Measurements from ENCODE around the gene ATG10. TPM values are rescaled to one million over a fixed set of nuclear protein-coding genes. Genes with fewer than 3 reads are reported as not detected.
"Not testable (repeated sequence)": the region's sequence is repeated elsewhere in the genome, so short reads cannot be mapped to it uniquely, and the experiment has no call there.

Gene ATG10
- total and polyA plus RNA-seq, 2 donors (not counting 1 experiment from before 2014, with no cell fraction given), result 1.6 to 11.6 TPM

GRCh38 chr5:82265047-82265446 is 293.2 kb downstream of the ATG10 start:
- CTCF ChIA-PET, result interaction anchor here (1.3 kb wide), 1 partner anchor 9 kb away, joined by 3 read pairs; no protein-coding TSS in a partner anchor
- H3K4me3 ChIP-seq (ENCODE audit: control extremely low read depth in 1 of 5, extremely low read depth in 1 of 5, insufficient read depth in 1 of 5, low read depth in 2 of 5, low read length in 4 of 5), result no peak overlapping the region
- POLR2A ChIA-PET, result no interaction called here
- WGBS (ENCODE audit: insufficient coverage), result 100% methylated on average over 2 of the region's 4 CpGs
- H3K9ac ChIP-seq (ENCODE audit: low read length), result no peak overlapping the region
- Mint-ChIP-seq H3K4me1 (no peaks in the 10 kb centered on the region), H3K27ac (no peak overlapping the region), H3K27me3 (no peaks in the 10 kb centered on the region), H3K4me3 (no peak overlapping the region), H3K9me3 (ENCODE audit: insufficient read depth) (no peaks in the 10 kb centered on the region)
- no peaks in the 10 kb centered on the region for H3K4me1 ChIP-seq (ENCODE audit: control insufficient read depth in 2 of 2, insufficient read depth in 2 of 2, low read length in 2 of 2)
- intact Hi-C loops (cut with micrococcal nuclease), result no loop called here
- H4K20me1 ChIP-seq (ENCODE audit: control insufficient read depth, insufficient read depth, low read length, poor library complexity, severe bottlenecking), result no peaks in the 10 kb centered on the region
- H3K4me2 ChIP-seq (replicated peaks; ENCODE audit: low read depth, low read length, poor library complexity, severe bottlenecking), result no peak overlapping the region
- H3K27ac ChIP-seq (ENCODE audit: low read length in 2 of 2), result no peak overlapping the region
- H2AFZ ChIP-seq (ENCODE audit: insufficient read depth, low read depth, low read length, poor library complexity, severe bottlenecking), result no peak overlapping the region
- no peaks in the 10 kb centered on the region for H3K27me3 ChIP-seq (replicated peaks in 1 of 4; ENCODE audit: control extremely low read depth in 1 of 4, control insufficient read depth in 3 of 4, insufficient read depth in 4 of 4, low read length in 3 of 4)
- TF ChIP-seq CTCF (IDR thresholded peaks at IDR 0.05) (no peak), EZH2 (IDR thresholded peaks at IDR 0.05; ENCODE audit: borderline replicate concordance, insufficient read depth, low read depth, low read length, poor library complexity, severe bottlenecking) (no peak)
- no peaks in the 10 kb centered on the region for H3K79me2 ChIP-seq (ENCODE audit: control insufficient read depth, insufficient read depth, low read length)
- H3K9me3 ChIP-seq (ENCODE audit: control extremely low read depth in 1 of 3, control insufficient read depth in 2 of 3, insufficient read depth in 1 of 3, low read length in 2 of 3), result peaks cover 0 to 8% (median 4%) of the 10 kb centered on the region in 3 donors
- H3K36me3 ChIP-seq (replicated peaks in 1 of 2; ENCODE audit: control extremely low read depth in 1 of 2, control insufficient read depth in 1 of 2, extremely low read depth in 1 of 2, insufficient read depth in 2 of 2, low read length in 1 of 2), result no peaks in the 10 kb centered on the region
- ATAC-seq (ENCODE audit: low read depth) (no peak), DNase-seq (no peak)

DNA sequence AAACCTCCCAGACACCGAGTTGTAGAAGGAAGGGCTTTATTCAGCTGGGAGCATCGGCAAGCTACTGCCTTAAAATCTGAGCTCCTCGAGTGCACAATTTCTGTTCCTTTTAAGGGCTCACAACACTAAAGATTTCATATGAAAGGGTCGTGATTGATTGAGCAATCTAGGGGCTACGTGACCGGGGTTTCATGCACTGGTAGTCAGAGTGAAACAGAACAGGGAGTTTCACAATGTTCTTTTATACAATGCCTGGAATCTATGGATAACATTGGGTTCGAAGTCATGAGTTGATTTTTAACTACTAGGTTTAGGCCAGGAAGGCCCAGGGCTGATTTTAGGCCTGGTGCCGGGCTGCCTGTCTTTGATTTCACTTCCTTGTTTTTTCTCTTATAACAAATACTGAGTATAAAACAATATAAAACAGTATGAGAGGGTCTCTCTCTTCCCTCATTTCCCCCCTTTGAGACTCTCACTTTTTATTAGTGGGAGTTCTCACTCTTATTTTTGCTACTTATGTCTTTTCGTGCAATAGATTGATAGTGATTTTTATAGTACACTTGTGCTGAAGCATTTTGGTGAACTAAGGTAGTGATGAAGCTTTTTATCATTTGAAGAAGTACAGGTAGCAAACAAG is 295.6 kb downstream of the ATG10 start:
- H3K4me1 ChIP-seq (ENCODE audit: control insufficient read depth in 2 of 2, insufficient read depth in 2 of 2, low read length in 2 of 2); intact Hi-C loops (cut with micrococcal nuclease); H3K27me3 Mint-ChIP-seq; POLR2A ChIA-PET; H3K4me3 Mint-ChIP-seq; H3K9me3 ChIP-seq (ENCODE audit: control extremely low read depth in 1 of 3, control insufficient read depth in 2 of 3, insufficient read depth in 1 of 3, low read length in 2 of 3); H3K36me3 ChIP-seq (replicated peaks in 1 of 2; ENCODE audit: control extremely low read depth in 1 of 2, control insufficient read depth in 1 of 2, extremely low read depth in 1 of 2, insufficient read depth in 2 of 2, low read length in 1 of 2); H3K9ac ChIP-seq (ENCODE audit: low read length); H3K27ac Mint-ChIP-seq; H3K4me2 ChIP-seq (replicated peaks; ENCODE audit: low read depth, low read length, poor library complexity, severe bottlenecking); ATAC-seq (ENCODE audit: low read depth); H3K27me3 ChIP-seq (replicated peaks in 1 of 4; ENCODE audit: control extremely low read depth in 1 of 4, control insufficient read depth in 3 of 4, insufficient read depth in 4 of 4, low read length in 3 of 4); H3K27ac ChIP-seq (ENCODE audit: low read length in 2 of 2); H2AFZ ChIP-seq (ENCODE audit: insufficient read depth, low read depth, low read length, poor library complexity, severe bottlenecking); DNase-seq; H3K4me3 ChIP-seq (ENCODE audit: control extremely low read depth in 1 of 5, extremely low read depth in 1 of 5, insufficient read depth in 1 of 5, low read depth in 2 of 5, low read length in 4 of 5); H3K9me3 Mint-ChIP-seq (ENCODE audit: insufficient read depth); H3K79me2 ChIP-seq (ENCODE audit: control insufficient read depth, insufficient read depth, low read length); H3K4me1 Mint-ChIP-seq; H4K20me1 ChIP-seq (ENCODE audit: control insufficient read depth, insufficient read depth, low read length, poor library complexity, severe bottlenecking): not testable (repeated sequence)
- CTCF ChIA-PET, result interaction anchor here (1.2 kb wide), 1 partner anchor 8 kb away, joined by 6 read pairs; no protein-coding TSS in a partner anchor
- no CpG with 5 or more reads among the region's 9 CpGs for WGBS (ENCODE audit: insufficient coverage)

- peaks cover 17% of the 10 kb centered on the region for H3K4me1 Mint-ChIP-seq
- WGBS (ENCODE audit: insufficient coverage), result no CpG with 5 or more reads among the region's 2 CpGs
- H3K4me2 ChIP-seq (replicated peaks; ENCODE audit: low read depth, low read length, poor library complexity, severe bottlenecking); H3K4me3 ChIP-seq (ENCODE audit: control extremely low read depth in 1 of 5, extremely low read depth in 1 of 5, insufficient read depth in 1 of 5, low read depth in 2 of 5, low read length in 4 of 5); H3K27me3 Mint-ChIP-seq; DNase-seq; H3K79me2 ChIP-seq (ENCODE audit: control insufficient read depth, insufficient read depth, low read length); ATAC-seq (ENCODE audit: low read depth); H3K27ac Mint-ChIP-seq; intact Hi-C loops (cut with micrococcal nuclease); H3K9me3 ChIP-seq (ENCODE audit: control extremely low read depth in 1 of 3, control insufficient read depth in 2 of 3, insufficient read depth in 1 of 3, low read length in 2 of 3); H3K9me3 Mint-ChIP-seq (ENCODE audit: insufficient read depth); H2AFZ ChIP-seq (ENCODE audit: insufficient read depth, low read depth, low read length, poor library complexity, severe bottlenecking); H4K20me1 ChIP-seq (ENCODE audit: control insufficient read depth, insufficient read depth, low read length, poor library complexity, severe bottlenecking); H3K36me3 ChIP-seq (replicated peaks in 1 of 2; ENCODE audit: control extremely low read depth in 1 of 2, control insufficient read depth in 1 of 2, extremely low read depth in 1 of 2, insufficient read depth in 2 of 2, low read length in 1 of 2); H3K27ac ChIP-seq (ENCODE audit: low read length in 2 of 2); POLR2A ChIA-PET; CTCF ChIA-PET; H3K4me3 Mint-ChIP-seq; H3K27me3 ChIP-seq (replicated peaks in 1 of 4; ENCODE audit: control extremely low read depth in 1 of 4, control insufficient read depth in 3 of 4, insufficient read depth in 4 of 4, low read length in 3 of 4); H3K9ac ChIP-seq (ENCODE audit: low read length): not testable (repeated sequence)
- peaks cover 12 to 16% of the 10 kb centered on the region in 2 donors for H3K4me1 ChIP-seq (ENCODE audit: control insufficient read depth in 2 of 2, insufficient read depth in 2 of 2, low read length in 2 of 2)
Measured at GRCh38 chr5:82269363-82269762, 297.5 kb downstream of the ATG10 start.
